Peyer's patch (tissue), 4 donors: Measurements from ENCODE around the gene PRPF40A. TPM values are rescaled to one million over a fixed set of nuclear protein-coding genes. Genes with fewer than 3 reads are reported as not detected.
A peak's percentile ranks its signal among the peaks of the same experiment; 100 is the strongest.
"Not testable (repeated sequence)": the region's sequence is repeated elsewhere in the genome, so short reads cannot be mapped to it uniquely, and the experiment has no call there.

Experiments
- DNase-seq, 3 donors: peaks; one replicate each; pipeline ENCODE4 v3.0.0-alpha.2; 2017 to 2019
- H3K27ac ChIP-seq, 4 donors: fragments of 200-600 bp; sonication (generic); one replicate each; pipeline ENCODE4 v1.5.1; 2016 to 2019
- H3K27me3 ChIP-seq, 2 donors: fragments of 200-600 bp; sonication (generic); one replicate each; pipeline ENCODE4 v1.5.1; 2019
- H3K36me3 ChIP-seq, 3 donors: fragments of 200-600 bp; sonication (generic); one replicate each; pipeline ENCODE4 v1.5.1; 2016 to 2019
- H3K4me1 ChIP-seq, 4 donors: fragments of 200-600 bp; sonication (generic); one replicate each; pipeline ENCODE4 v1.5.1; 2016 to 2019
- H3K4me3 ChIP-seq, 4 donors: fragments of 200-600 bp; sonication (generic); 1 replicate in 3 of 4; 2 replicates in 1 of 4; pipeline ENCODE4 v1.5.1; 2016 to 2019; ENCODE audit warnings: mild to moderate bottlenecking in 1 of 4
- H3K9me3 ChIP-seq, 4 donors: fragments of 200-600 bp; sonication (generic); one replicate each; pipeline ENCODE4 v1.5.1; 2016 to 2019; ENCODE audit warnings: mild to moderate bottlenecking in 1 of 4
- POLR2A ChIP-seq, 2 donors: fragments of 450-650 bp; IDR thresholded peaks; one replicate each; pipeline ENCODE4 v1.5.1; 2017; ENCODE audit warnings: antibody characterized with exemption in 2 of 2, mild to moderate bottlenecking in 2 of 2, moderate library complexity in 2 of 2
- total RNA-seq, 4 donors: library from RNA; depleted of rRNA; stranded (reverse); fragments of >200 nt; gene quantifications; one replicate each; pipeline ENCODE4 v1.1.0, GENCODE V29; 2016
- TF ChIP-seq, protein P1 (sequence below), 6 experiments: fragments of 450-650 bp in 4 of 6; fragments of 200-600 bp in 2 of 6; sonication (generic) in 1 of 6; IDR thresholded peaks; one replicate each; pipeline ENCODE4 v1.5.1; 2017 to 2019; ENCODE audit warnings: antibody characterized with exemption in 6 of 6, mild to moderate bottlenecking in 3 of 6, moderate library complexity in 1 of 6

The PRPF40A gene
- total RNA-seq, 4 donors from 2014 or later, result 86.6 to 112 (median 97.1) TPM

DNA sequence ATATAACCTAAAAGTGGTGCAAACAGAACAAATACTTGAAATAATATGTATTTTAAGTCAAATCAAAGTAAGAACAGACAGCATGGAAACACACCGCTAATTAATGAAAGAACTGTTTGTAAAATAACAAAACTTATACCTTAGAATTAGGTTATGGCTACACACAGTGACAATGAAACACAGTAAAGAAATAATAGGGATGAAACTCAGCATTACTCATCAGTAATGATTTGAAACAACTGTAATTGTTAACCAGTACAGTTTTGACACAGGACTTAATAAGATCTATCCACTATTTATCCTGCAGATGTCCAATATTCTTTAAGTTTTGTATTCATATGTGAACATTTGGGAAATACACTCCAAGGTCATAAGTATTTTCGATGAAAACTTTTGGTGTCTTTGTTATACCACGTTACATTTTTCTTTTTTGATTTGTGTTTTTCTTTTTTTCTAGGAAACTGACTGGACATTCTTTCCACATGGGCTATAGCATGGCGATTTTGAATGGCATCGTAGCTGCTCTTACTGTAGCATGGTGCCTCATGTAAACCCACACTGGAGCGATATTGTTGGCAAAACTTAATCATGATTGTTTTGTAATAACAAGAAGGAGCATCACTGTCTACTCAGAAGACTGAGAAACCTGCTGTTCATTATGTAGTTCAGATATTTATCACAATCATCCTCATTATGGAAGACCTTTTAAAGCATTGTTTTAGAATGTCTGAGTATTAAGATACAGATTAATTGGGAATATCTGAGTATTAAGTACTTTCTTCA, 42.2 kb upstream of the PRPF40A start:
- no peak overlapping the region for H3K4me3 ChIP-seq
- no peak overlapping the region for H3K27ac ChIP-seq
- DNase-seq, result no peak
- no peaks in the 10 kb centered on the region for H3K27me3 ChIP-seq
- H3K36me3 ChIP-seq, result peaks cover 0 to 31% (median 0%) of the 10 kb centered on the region in 3 donors
- no peaks in the 10 kb centered on the region for H3K9me3 ChIP-seq
- TF ChIP-seq, protein P1, sequence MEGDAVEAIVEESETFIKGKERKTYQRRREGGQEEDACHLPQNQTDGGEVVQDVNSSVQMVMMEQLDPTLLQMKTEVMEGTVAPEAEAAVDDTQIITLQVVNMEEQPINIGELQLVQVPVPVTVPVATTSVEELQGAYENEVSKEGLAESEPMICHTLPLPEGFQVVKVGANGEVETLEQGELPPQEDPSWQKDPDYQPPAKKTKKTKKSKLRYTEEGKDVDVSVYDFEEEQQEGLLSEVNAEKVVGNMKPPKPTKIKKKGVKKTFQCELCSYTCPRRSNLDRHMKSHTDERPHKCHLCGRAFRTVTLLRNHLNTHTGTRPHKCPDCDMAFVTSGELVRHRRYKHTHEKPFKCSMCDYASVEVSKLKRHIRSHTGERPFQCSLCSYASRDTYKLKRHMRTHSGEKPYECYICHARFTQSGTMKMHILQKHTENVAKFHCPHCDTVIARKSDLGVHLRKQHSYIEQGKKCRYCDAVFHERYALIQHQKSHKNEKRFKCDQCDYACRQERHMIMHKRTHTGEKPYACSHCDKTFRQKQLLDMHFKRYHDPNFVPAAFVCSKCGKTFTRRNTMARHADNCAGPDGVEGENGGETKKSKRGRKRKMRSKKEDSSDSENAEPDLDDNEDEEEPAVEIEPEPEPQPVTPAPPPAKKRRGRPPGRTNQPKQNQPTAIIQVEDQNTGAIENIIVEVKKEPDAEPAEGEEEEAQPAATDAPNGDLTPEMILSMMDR (IDR thresholded peaks at IDR 0.05), result no peak
- H3K4me1 ChIP-seq, result no peaks in the 10 kb centered on the region

DNA sequence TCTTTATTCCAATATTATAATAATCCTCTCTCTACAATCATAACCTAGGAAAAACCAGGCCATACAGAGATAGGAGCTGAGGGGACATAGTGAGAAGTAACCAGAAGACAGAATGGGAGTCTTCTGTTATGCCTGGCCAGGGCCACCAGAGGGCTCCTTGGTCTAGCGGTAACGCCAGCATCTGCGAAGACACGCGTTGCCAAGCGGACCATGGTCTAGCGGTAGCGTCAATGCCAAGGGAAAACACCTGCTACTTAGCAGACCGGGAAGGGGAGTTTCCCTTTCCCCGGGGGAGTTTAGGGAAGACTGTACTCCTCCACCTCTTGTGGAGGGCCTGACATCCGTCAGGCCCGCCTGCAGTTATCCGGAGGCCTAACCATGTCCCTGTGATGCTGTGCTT, 37.8 kb upstream of the PRPF40A start:
- peak in 1 of 3 donors; percentile 51 for DNase-seq
- TF ChIP-seq, protein P1 (IDR thresholded peaks at IDR 0.05), result peak in 1 of 6 experiments; percentile 11
- no peak for TF ChIP-seq POLR2A (IDR thresholded peaks at IDR 0.05)
- Histone ChIP-seq H3K27me3 (no peaks in the 10 kb centered on the region), H3K9me3 (no peaks in the 10 kb centered on the region), H3K27ac (no peak overlapping the region), H3K36me3 (peaks cover 0 to 32% (median 0%) of the 10 kb centered on the region in 3 donors), H3K4me1 (no peaks in the 10 kb centered on the region), H3K4me3 (no peak overlapping the region)

DNA sequence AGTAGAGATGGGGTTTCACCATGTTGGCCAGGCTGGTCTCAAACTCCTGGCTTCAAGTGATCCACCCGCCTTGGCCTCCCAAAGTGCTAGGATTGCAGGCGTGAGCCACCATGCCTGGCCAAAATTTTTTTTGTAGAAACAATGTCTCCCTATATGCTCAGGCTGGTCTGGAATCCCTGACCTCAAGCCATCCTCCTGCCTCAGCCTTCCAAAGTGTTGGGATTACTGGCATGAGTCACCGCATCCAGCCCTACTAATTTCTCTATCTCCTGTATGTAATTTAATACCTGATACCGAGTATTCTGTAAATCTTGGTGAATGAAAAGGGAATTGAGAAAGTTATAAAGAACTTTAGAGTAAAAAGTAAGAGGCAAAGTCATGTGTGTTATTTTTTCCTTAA, 30.5 kb upstream of the PRPF40A start:
- peaks cover 0 to 11% (median 0%) of the 10 kb centered on the region in 3 donors for H3K36me3 ChIP-seq
- H3K4me3 ChIP-seq, H3K4me1 ChIP-seq, DNase-seq, H3K9me3 ChIP-seq, H3K27ac ChIP-seq, H3K27me3 ChIP-seq: not testable (repeated sequence)

DNA sequence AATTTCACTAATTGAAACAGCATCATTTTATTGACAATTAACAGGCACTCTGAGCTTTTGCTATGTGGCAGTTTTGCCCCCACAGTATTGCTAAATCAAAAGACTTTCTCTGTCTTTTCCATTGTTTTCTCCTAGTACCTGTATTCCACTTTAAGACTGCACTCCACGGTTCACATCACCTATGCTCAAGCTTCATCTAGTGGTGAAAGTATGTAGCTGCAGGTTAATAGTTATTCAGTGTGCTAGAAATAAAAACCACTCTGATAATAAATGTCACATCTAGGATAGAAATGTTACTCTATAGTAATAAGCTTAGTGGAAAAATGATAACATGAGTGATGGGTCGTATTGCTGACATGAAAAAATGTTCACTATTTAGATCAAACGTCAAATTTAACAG, 25.7 kb upstream of the PRPF40A start:
- Histone ChIP-seq H3K4me1 (no peaks in the 10 kb centered on the region), H3K27me3 (no peaks in the 10 kb centered on the region), H3K36me3 (peaks cover 0 to 12% (median 0%) of the 10 kb centered on the region in 3 donors), H3K27ac (no peak overlapping the region), H3K9me3 (no peaks in the 10 kb centered on the region), H3K4me3 (no peak overlapping the region)
- TF ChIP-seq, protein P1 (IDR thresholded peaks at IDR 0.05), result peak in 4 of 6 experiments; percentile 31 to 63 (median 54)
- TF ChIP-seq POLR2A (IDR thresholded peaks at IDR 0.05), result no peak
- no peak for DNase-seq

DNA sequence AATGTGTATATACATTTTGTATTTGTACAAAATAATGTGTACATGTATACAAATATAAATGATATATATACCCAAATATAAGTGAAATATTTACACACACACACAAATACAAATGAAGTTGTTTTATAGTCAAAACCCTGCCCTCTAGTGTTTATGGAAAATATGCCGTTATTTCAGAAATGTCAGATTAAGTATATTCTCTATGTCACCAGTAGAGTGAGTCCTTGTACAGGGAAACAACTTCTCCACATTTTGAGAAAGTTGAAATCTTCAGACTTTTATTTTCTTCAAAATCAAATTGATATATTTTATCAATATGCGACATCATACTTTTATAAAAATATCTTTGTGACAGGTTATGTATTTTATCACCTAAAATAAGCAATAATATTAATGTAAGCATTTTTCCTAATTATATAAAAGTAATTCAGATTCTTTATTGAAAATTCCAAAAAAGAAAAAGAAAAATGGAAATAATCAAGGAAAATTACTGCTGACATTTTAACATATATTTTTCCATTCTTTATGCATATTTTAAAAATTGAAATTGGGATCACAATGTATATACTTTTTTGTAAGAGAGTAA, 23.6 kb upstream of the PRPF40A start:
- no peak for TF ChIP-seq POLR2A (IDR thresholded peaks at IDR 0.05)
- TF ChIP-seq, protein P1 (IDR thresholded peaks at IDR 0.05), result peak; percentile 54 to 95 (median 87)
- Histone ChIP-seq H3K4me3 (no peak overlapping the region), H3K36me3 (peaks cover 0 to 27% (median 0%) of the 10 kb centered on the region in 3 donors), H3K27me3 (no peaks in the 10 kb centered on the region), H3K9me3 (no peaks in the 10 kb centered on the region), H3K27ac (no peak overlapping the region), H3K4me1 (no peaks in the 10 kb centered on the region)
- no peak for DNase-seq

DNA sequence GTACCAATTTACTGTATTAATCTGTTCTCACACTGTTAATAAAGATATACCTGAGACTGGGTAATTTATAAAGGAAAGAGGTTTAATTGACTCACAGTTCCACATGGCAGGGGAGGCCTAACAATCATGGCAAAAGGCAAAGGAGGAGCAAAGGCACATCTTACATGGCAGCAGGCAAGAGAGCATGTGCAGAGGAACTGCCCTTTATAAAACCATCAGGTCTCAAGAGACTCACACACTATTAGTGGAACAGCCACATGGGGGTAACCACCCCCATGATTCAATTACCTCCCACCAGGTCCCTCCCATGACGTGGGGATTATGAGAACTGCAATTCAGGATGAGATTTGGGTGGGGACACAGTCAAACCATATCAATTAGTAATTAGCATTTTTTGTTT, 22.4 kb upstream of the PRPF40A start:
- not testable (repeated sequence) for H3K27me3 ChIP-seq, H3K4me3 ChIP-seq, DNase-seq, H3K27ac ChIP-seq, H3K4me1 ChIP-seq, H3K9me3 ChIP-seq
- H3K36me3 ChIP-seq, result peaks cover 0 to 35% (median 0%) of the 10 kb centered on the region in 3 donors
